NCI-H187 (cell line): ENCODE results near the gene MANEAL.

Source experiments
- DNase-seq, 2 experiments: peaks; one replicate each; lab custom pipeline; 2025; lab: John Stamatoyannopoulos, UW

Gene MANEAL

GRCh38 chr1:37828410-37829074, 34.9 kb downstream of the MANEAL start:
- no peak for DNase-seq

- no peak for DNase-seq
Observed at GRCh38 chr1:37831109-37831508, 37.5 kb downstream of the MANEAL start.

- DNase-seq = no peak
Observed at GRCh38 chr1:37831809-37832208, 38.2 kb downstream of the MANEAL start.

- DNase-seq = no peak
Observed at GRCh38 chr1:37836788-37837187, 43.1 kb downstream of the MANEAL start.

- no peak for DNase-seq
Observed at GRCh38 chr1:37839676-37840075, 46.0 kb downstream of the MANEAL start.

- no peak for DNase-seq
Observed at GRCh38 chr1:37840711-37841110, 47.1 kb downstream of the MANEAL start.

GRCh38 chr1:37841652-37842051, 48.0 kb downstream of the MANEAL start:
- no peak for DNase-seq

- DNase-seq = no peak
Observed at GRCh38 chr1:37844536-37844935, 50.9 kb downstream of the MANEAL start.

- no peak for DNase-seq
Observed at GRCh38 chr1:37845049-37845646, 51.5 kb downstream of the MANEAL start.

GRCh38 chr1:37845786-37846185, 52.1 kb downstream of the MANEAL start:
- no peak for DNase-seq

- DNase-seq = no peak
Observed at GRCh38 chr1:37846647-37847339, 53.1 kb downstream of the MANEAL start.

- DNase-seq = no peak
Observed at GRCh38 chr1:37849480-37849879, 55.8 kb downstream of the MANEAL start.

- DNase-seq = no peak
Observed at GRCh38 chr1:37850352-37850955, 56.8 kb downstream of the MANEAL start.
